ENCODE measurements around the gene CCND1. TPM values are rescaled to one million over a fixed set of nuclear protein-coding genes. Genes with fewer than 3 reads are reported as not detected.

CCND1 gene
- polyA plus RNA-seq (2013, experiment 1 of 2), result 94.0 TPM
- polyA plus RNA-seq (2013, experiment 2 of 2), result 118 TPM

GRCh38 chr11:69640995-69641581 is at the start of gene CCND1:
Gene CCND1, plus strand, starts transcription at chr11:69641156. Its CDS starts 158 bp downstream, at chr11:69641314.
- peaks cover 23% of the 10 kb centered on the region for H3K27me3 ChIP-seq (ENCODE audit: insufficient read depth, low read length)
- peak within 1 kb of the TSS; percentile 86 for H3K9ac ChIP-seq (ENCODE audit: low read depth, low read length)
- H3K4me3 ChIP-seq (ENCODE audit: low read length), result peak within 1 kb of the TSS; percentile 80
- peak within 1 kb of the TSS; percentile 97 for H3K27ac ChIP-seq (ENCODE audit: low read depth, low read length)
- no peaks in the 10 kb centered on the region for H3K9me3 ChIP-seq (ENCODE audit: insufficient read depth, low read depth, low read length)
- peaks cover 27% of the 10 kb centered on the region for H3K36me3 ChIP-seq (ENCODE audit: insufficient read depth, low read length)
- under 1% methylated on average over 43 of the region's 49 CpGs for WGBS
- H3K4me1 ChIP-seq (ENCODE audit: insufficient read depth, low read length), result peaks cover 16% of the 10 kb centered on the region; the same call in 1 of the 2 replicates

- H3K4me3 ChIP-seq (ENCODE audit: low read length), result no peak overlapping the region
These were observed 47.8 kb upstream of the CCND1 start for GRCh38 chr11:69592986-69593650.

GRCh38 chr11:69593851-69594250 is 47.1 kb upstream of the CCND1 start:
- no peaks in the 10 kb centered on the region for H3K27me3 ChIP-seq (ENCODE audit: insufficient read depth, low read length)
- no peaks in the 10 kb centered on the region for H3K4me1 ChIP-seq (ENCODE audit: insufficient read depth, low read length)
- H3K27ac ChIP-seq (ENCODE audit: low read depth, low read length), result no peak overlapping the region
- 95% methylated on average over 6 of the region's 6 CpGs for WGBS
- H3K9me3 ChIP-seq (ENCODE audit: insufficient read depth, low read depth, low read length), result no peaks in the 10 kb centered on the region
- no peak overlapping the region for H3K9ac ChIP-seq (ENCODE audit: low read depth, low read length)
- H3K36me3 ChIP-seq (ENCODE audit: insufficient read depth, low read length), result no peaks in the 10 kb centered on the region
- no peak overlapping the region for H3K4me3 ChIP-seq (ENCODE audit: low read length)

More at GRCh38 chr11:69592986-69593650, 47.8 kb upstream of the CCND1 start:
- H3K27ac ChIP-seq (ENCODE audit: low read depth, low read length), result no peak overlapping the region
- no peaks in the 10 kb centered on the region for H3K9me3 ChIP-seq (ENCODE audit: insufficient read depth, low read depth, low read length)
- H3K36me3 ChIP-seq (ENCODE audit: insufficient read depth, low read length), result no peaks in the 10 kb centered on the region
- no peaks in the 10 kb centered on the region for H3K27me3 ChIP-seq (ENCODE audit: insufficient read depth, low read length)
- H3K9ac ChIP-seq (ENCODE audit: low read depth, low read length), result no peak overlapping the region
- 94% methylated on average over 31 of the region's 31 CpGs for WGBS
- H3K4me1 ChIP-seq (ENCODE audit: insufficient read depth, low read length), result no peaks in the 10 kb centered on the region

- Histone ChIP-seq H3K9me3 (ENCODE audit: insufficient read depth, low read depth, low read length) (no peaks in the 10 kb centered on the region), H3K4me1 (ENCODE audit: insufficient read depth, low read length) (no peaks in the 10 kb centered on the region), H3K36me3 (ENCODE audit: insufficient read depth, low read length) (no peaks in the 10 kb centered on the region), H3K4me3 (ENCODE audit: low read length) (no peak overlapping the region), H3K27me3 (ENCODE audit: insufficient read depth, low read length) (no peaks in the 10 kb centered on the region), H3K9ac (ENCODE audit: low read depth, low read length) (no peak overlapping the region), H3K27ac (ENCODE audit: low read depth, low read length) (no peak overlapping the region)
- WGBS, result 94% methylated on average over 11 of the region's 11 CpGs
These were observed 46.5 kb upstream of the CCND1 start for GRCh38 chr11:69594481-69594880.

- no peaks in the 10 kb centered on the region for H3K9me3 ChIP-seq (ENCODE audit: insufficient read depth, low read depth, low read length)
- H3K4me1 ChIP-seq (ENCODE audit: insufficient read depth, low read length), result no peaks in the 10 kb centered on the region
- H3K9ac ChIP-seq (ENCODE audit: low read depth, low read length), result no peak overlapping the region
- no peak overlapping the region for H3K4me3 ChIP-seq (ENCODE audit: low read length)
- no peaks in the 10 kb centered on the region for H3K36me3 ChIP-seq (ENCODE audit: insufficient read depth, low read length)
- WGBS, result 72% methylated on average over 17 of the region's 18 CpGs
- no peak overlapping the region for H3K27ac ChIP-seq (ENCODE audit: low read depth, low read length)
- no peaks in the 10 kb centered on the region for H3K27me3 ChIP-seq (ENCODE audit: insufficient read depth, low read length)
These were observed 44.9 kb upstream of the CCND1 start for GRCh38 chr11:69595805-69596665.

- WGBS, result 72% methylated on average over 5 of the region's 5 CpGs
- Histone ChIP-seq H3K36me3 (ENCODE audit: insufficient read depth, low read length) (no peaks in the 10 kb centered on the region), H3K9ac (ENCODE audit: low read depth, low read length) (no peak overlapping the region), H3K4me1 (ENCODE audit: insufficient read depth, low read length) (peaks cover 5% of the 10 kb centered on the region), H3K4me3 (ENCODE audit: low read length) (no peak overlapping the region), H3K27me3 (ENCODE audit: insufficient read depth, low read length) (no peaks in the 10 kb centered on the region), H3K9me3 (ENCODE audit: insufficient read depth, low read depth, low read length) (no peaks in the 10 kb centered on the region), H3K27ac (ENCODE audit: low read depth, low read length) (no peak overlapping the region)
These were observed 42.8 kb upstream of the CCND1 start for GRCh38 chr11:69598147-69598546.

GRCh38 chr11:69599502-69599901 is 41.5 kb upstream of the CCND1 start:
- Histone ChIP-seq H3K27me3 (ENCODE audit: insufficient read depth, low read length) (no peaks in the 10 kb centered on the region), H3K4me3 (ENCODE audit: low read length) (no peak overlapping the region), H3K9ac (ENCODE audit: low read depth, low read length) (no peak overlapping the region), H3K36me3 (ENCODE audit: insufficient read depth, low read length) (no peaks in the 10 kb centered on the region), H3K9me3 (ENCODE audit: insufficient read depth, low read depth, low read length) (no peaks in the 10 kb centered on the region), H3K27ac (ENCODE audit: low read depth, low read length) (no peak overlapping the region), H3K4me1 (ENCODE audit: insufficient read depth, low read length) (peaks cover 14% of the 10 kb centered on the region)
- 92% methylated on average over 11 of the region's 11 CpGs for WGBS

GRCh38 chr11:69600001-69600400 is 41.0 kb upstream of the CCND1 start:
- 92% methylated on average over 6 of the region's 6 CpGs for WGBS
- Histone ChIP-seq H3K36me3 (ENCODE audit: insufficient read depth, low read length) (no peaks in the 10 kb centered on the region), H3K4me1 (ENCODE audit: insufficient read depth, low read length) (peaks cover 14% of the 10 kb centered on the region), H3K27ac (ENCODE audit: low read depth, low read length) (no peak overlapping the region), H3K9me3 (ENCODE audit: insufficient read depth, low read depth, low read length) (no peaks in the 10 kb centered on the region), H3K27me3 (ENCODE audit: insufficient read depth, low read length) (no peaks in the 10 kb centered on the region), H3K4me3 (ENCODE audit: low read length) (no peak overlapping the region), H3K9ac (ENCODE audit: low read depth, low read length) (no peak overlapping the region)

GRCh38 chr11:69601011-69601975 is 39.7 kb upstream of the CCND1 start:
- H3K9me3 ChIP-seq (ENCODE audit: insufficient read depth, low read depth, low read length), result no peaks in the 10 kb centered on the region
- no peak overlapping the region for H3K27ac ChIP-seq (ENCODE audit: low read depth, low read length)
- H3K4me1 ChIP-seq (ENCODE audit: insufficient read depth, low read length), result peaks cover 14% of the 10 kb centered on the region
- H3K36me3 ChIP-seq (ENCODE audit: insufficient read depth, low read length), result no peaks in the 10 kb centered on the region
- H3K9ac ChIP-seq (ENCODE audit: low read depth, low read length), result no peak overlapping the region
- H3K4me3 ChIP-seq (ENCODE audit: low read length), result no peak overlapping the region
- 93% methylated on average over 12 of the region's 12 CpGs for WGBS
- H3K27me3 ChIP-seq (ENCODE audit: insufficient read depth, low read length), result no peaks in the 10 kb centered on the region

GRCh38 chr11:69603111-69603836 is 37.7 kb upstream of the CCND1 start:
- no peaks in the 10 kb centered on the region for H3K27me3 ChIP-seq (ENCODE audit: insufficient read depth, low read length)
- H3K4me1 ChIP-seq (ENCODE audit: insufficient read depth, low read length), result peaks cover 14% of the 10 kb centered on the region
- H3K4me3 ChIP-seq (ENCODE audit: low read length), result no peak overlapping the region
- 42% methylated on average over 12 of the region's 16 CpGs for WGBS
- no peaks in the 10 kb centered on the region for H3K9me3 ChIP-seq (ENCODE audit: insufficient read depth, low read depth, low read length)
- H3K36me3 ChIP-seq (ENCODE audit: insufficient read depth, low read length), result no peaks in the 10 kb centered on the region
- H3K27ac ChIP-seq (ENCODE audit: low read depth, low read length), result no peak overlapping the region
- no peak overlapping the region for H3K9ac ChIP-seq (ENCODE audit: low read depth, low read length)

Measured in HUES64 (cell line).